Endothelial cell of umbilical vein (primary cell): ENCODE data around the gene MMP14.

Experiments used
- JUN ChIP-seq: IDR thresholded peaks from 2 replicates; pipeline ENCODE4 v1.6.1; 2011; ENCODE audit warnings: borderline replicate concordance, low read depth; ENCODE audit not compliant: insufficient read length, insufficient read depth
- POLR2A ChIP-seq: IDR thresholded peaks from 2 replicates; pipeline ENCODE4 v1.6.1; 2012; ENCODE audit warnings: low read depth, mild to moderate bottlenecking, control low read depth, low read length
- POLR2AphosphoS5 ChIP-seq: IDR thresholded peaks from 2 replicates; pipeline ENCODE4 v1.6.1; 2012; ENCODE audit warnings: low read depth, mild to moderate bottlenecking, control low read depth, low read length, moderate library complexity; ENCODE audit not compliant: insufficient read depth

GRCh38 chr14:22852599-22852939, 16.2 kb downstream of the MMP14 start:
- TF ChIP-seq JUN (no peak), POLR2AphosphoS5 (no peak), POLR2A (no peak)
